Glutamatergic neuron (in vitro differentiated cells): ENCODE data around the gene SLC41A1. TPM values are rescaled to one million over a fixed set of nuclear protein-coding genes. Genes with fewer than 3 reads are reported as not detected.
A peak's percentile ranks its signal among the peaks of the same experiment; 100 is the strongest.

Experiments used
- DNase-seq: peaks from one replicate; pipeline ENCODE4 v3.0.0; 2022
- H3K27ac Mint-ChIP-seq: one replicate; pipeline ENCODE4 v1.8.0; 2020; ENCODE audit warnings: mild to moderate bottlenecking, mixed read lengths, inconsistent platforms; ENCODE audit not compliant: unreplicated experiment
- H3K27me3 Mint-ChIP-seq: one replicate; pipeline ENCODE4 v1.8.0; 2020; ENCODE audit warnings: mild to moderate bottlenecking, moderate library complexity, mixed read lengths, inconsistent platforms; ENCODE audit not compliant: unreplicated experiment
- H3K36me3 Mint-ChIP-seq: one replicate; pipeline ENCODE4 v1.8.0; 2020; ENCODE audit warnings: mild to moderate bottlenecking, mixed read lengths, inconsistent platforms; ENCODE audit not compliant: unreplicated experiment
- H3K4me1 Mint-ChIP-seq: one replicate; pipeline ENCODE4 v1.8.0; 2020; ENCODE audit warnings: mild to moderate bottlenecking, low read depth, mixed read lengths, inconsistent platforms; ENCODE audit not compliant: unreplicated experiment
- H3K4me3 Mint-ChIP-seq: one replicate; pipeline ENCODE4 v1.8.0; 2020; ENCODE audit warnings: mild to moderate bottlenecking, mixed read lengths, inconsistent platforms; ENCODE audit not compliant: unreplicated experiment
- H3K9me3 Mint-ChIP-seq: one replicate; pipeline ENCODE4 v1.8.0; 2020; ENCODE audit warnings: mild to moderate bottlenecking, moderate library complexity, mixed read lengths, inconsistent platforms; ENCODE audit not compliant: unreplicated experiment
- CTCF ChIP-seq: fragments of 200-600 bp; sonication (generic); IDR thresholded peaks from one replicate; pipeline ENCODE4 v1.5.0; 2021; ENCODE audit not compliant: partially characterized antibody, unreplicated experiment
- total RNA-seq: library from RNA; stranded (reverse); fragmentation: NEBNext Ultra II Directional; extraction: Animal tissue kit (Norgen Biotek cat#: 25700); gene quantifications from one replicate; pipeline ENCODE4 v1.2.1, GENCODE V29; 2021; ENCODE audit not compliant: unreplicated experiment

Gene SLC41A1
- total RNA-seq, 1 donor from 2014 or later, result 6.2 TPM

GRCh38 chr1:205840146-205840923 lies 27.3 kb upstream of the SLC41A1 start:
- no peaks in the 10 kb centered on the region for H3K36me3 Mint-ChIP-seq
- DNase-seq, result no peak
- H3K27ac Mint-ChIP-seq, result no peak overlapping the region
- H3K9me3 Mint-ChIP-seq, result peaks cover 3% of the 10 kb centered on the region
- no peak overlapping the region for H3K4me3 Mint-ChIP-seq
- peaks cover 2% of the 10 kb centered on the region for H3K27me3 Mint-ChIP-seq
- H3K4me1 Mint-ChIP-seq, result no peaks in the 10 kb centered on the region
- no peak for TF ChIP-seq CTCF

GRCh38 chr1:205837382-205837970 lies 24.5 kb upstream of the SLC41A1 start:
- Mint-ChIP-seq H3K4me3 (no peak overlapping the region), H3K36me3 (no peaks in the 10 kb centered on the region), H3K9me3 (peaks cover 3% of the 10 kb centered on the region), H3K4me1 (no peaks in the 10 kb centered on the region), H3K27ac (no peak overlapping the region), H3K27me3 (no peaks in the 10 kb centered on the region)
- no peak for TF ChIP-seq CTCF
- DNase-seq, result no peak

GRCh38 chr1:205834751-205835150 lies 21.8 kb upstream of the SLC41A1 start:
- no peak for TF ChIP-seq CTCF
- Mint-ChIP-seq H3K27ac (no peak overlapping the region), H3K4me1 (peaks cover 2% of the 10 kb centered on the region), H3K36me3 (no peaks in the 10 kb centered on the region), H3K4me3 (no peak overlapping the region), H3K9me3 (peaks cover 6% of the 10 kb centered on the region), H3K27me3 (no peaks in the 10 kb centered on the region)
- DNase-seq, result no peak

- TF ChIP-seq CTCF, result no peak
- H3K27ac Mint-ChIP-seq, result no peak overlapping the region
- H3K9me3 Mint-ChIP-seq, result peaks cover 2% of the 10 kb centered on the region
- peak; percentile 37 for DNase-seq
- H3K4me1 Mint-ChIP-seq, result peaks cover 5% of the 10 kb centered on the region
- no peaks in the 10 kb centered on the region for H3K36me3 Mint-ChIP-seq
- H3K4me3 Mint-ChIP-seq, result no peak overlapping the region
- no peaks in the 10 kb centered on the region for H3K27me3 Mint-ChIP-seq
These were observed 19.3 kb upstream of the SLC41A1 start for GRCh38 chr1:205832326-205832751.

- Mint-ChIP-seq H3K4me3 (no peak overlapping the region), H3K27ac (no peak overlapping the region), H3K36me3 (peaks cover 7% of the 10 kb centered on the region), H3K9me3 (peaks cover 2% of the 10 kb centered on the region), H3K4me1 (peaks cover 8% of the 10 kb centered on the region), H3K27me3 (peaks cover 2% of the 10 kb centered on the region)
- no peak for TF ChIP-seq CTCF
- no peak for DNase-seq
These were observed 14.6 kb upstream of the SLC41A1 start for GRCh38 chr1:205827623-205828022.
